Measurements from ENCODE around the gene ZC4H2. TPM values are rescaled to one million over a fixed set of nuclear protein-coding genes. Genes with fewer than 3 reads are reported as not detected.
"Not testable (repeated sequence)": the region's sequence is repeated elsewhere in the genome, so short reads cannot be mapped to it uniquely, and the experiment has no call there.

ZC4H2 gene, protein sequence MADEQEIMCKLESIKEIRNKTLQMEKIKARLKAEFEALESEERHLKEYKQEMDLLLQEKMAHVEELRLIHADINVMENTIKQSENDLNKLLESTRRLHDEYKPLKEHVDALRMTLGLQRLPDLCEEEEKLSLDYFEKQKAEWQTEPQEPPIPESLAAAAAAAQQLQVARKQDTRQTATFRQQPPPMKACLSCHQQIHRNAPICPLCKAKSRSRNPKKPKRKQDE
- 16.4 and 26.0 TPM in 2 replicates for total RNA-seq

DNA sequence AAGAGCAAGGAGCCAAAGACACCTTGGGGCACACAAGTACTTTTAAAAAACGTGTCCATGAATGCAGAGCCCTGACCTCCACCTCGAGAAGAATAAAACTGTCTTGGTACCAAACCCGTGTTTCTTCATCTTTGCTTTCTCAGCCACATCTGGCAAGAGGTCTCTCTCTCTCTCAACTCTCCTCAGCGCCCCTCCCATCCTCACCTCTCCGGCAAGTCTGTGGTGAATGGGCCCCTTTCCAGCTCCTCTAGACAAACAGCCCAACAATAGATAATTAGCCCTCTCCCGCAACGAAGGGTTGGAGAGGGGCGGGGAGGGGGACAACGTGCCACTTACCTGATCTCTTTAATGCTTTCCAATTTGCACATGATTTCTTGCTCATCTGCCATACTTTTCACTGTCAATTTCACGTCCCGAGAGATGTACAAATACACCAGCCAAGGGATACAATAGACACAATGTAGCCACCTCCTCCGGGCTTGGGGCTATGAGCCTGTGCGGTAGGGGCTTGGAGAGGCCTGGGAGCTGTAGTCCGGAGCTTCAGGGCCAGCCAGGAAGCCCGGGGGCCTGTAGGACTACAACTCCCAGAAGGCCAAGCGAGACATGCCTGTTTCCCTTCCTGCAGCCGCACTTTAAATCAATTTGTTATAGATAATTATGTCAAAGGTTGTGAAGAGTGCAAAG, at the start of gene ZC4H2:
Gene ZC4H2 (minus strand): TSS at position 462 of the 684 bp plus-strand sequence. CDS start 73 bp downstream, at position 389.
- no peaks in the 10 kb centered on the region for H3K27me3 ChIP-seq (ENCODE audit: control insufficient read depth, insufficient read depth, low read length)
- DNase-seq (ENCODE audit: low read depth) = peak; percentile 51
- no peak for TF ChIP-seq CTCF (IDR thresholded peaks at IDR 0.05; ENCODE audit: insufficient read depth, low read length, poor library complexity, severe bottlenecking)
- peak within 1 kb of the TSS; percentile 49 for H3K4me3 ChIP-seq (ENCODE audit: low read depth, low read length)
- H3K36me3 ChIP-seq (ENCODE audit: control insufficient read depth, insufficient read depth, low read length) = no peaks in the 10 kb centered on the region

GRCh38 chrX:65017451-65017850, 41.2 kb upstream of the ZC4H2 start:
- no peak for DNase-seq (ENCODE audit: low read depth)
- Histone ChIP-seq H3K27me3 (ENCODE audit: control insufficient read depth, insufficient read depth, low read length) (no peaks in the 10 kb centered on the region), H3K4me3 (ENCODE audit: low read depth, low read length) (no peak overlapping the region), H3K36me3 (ENCODE audit: control insufficient read depth, insufficient read depth, low read length) (no peaks in the 10 kb centered on the region)
- no peak for TF ChIP-seq CTCF (IDR thresholded peaks at IDR 0.05; ENCODE audit: insufficient read depth, low read length, poor library complexity, severe bottlenecking)

DNA sequence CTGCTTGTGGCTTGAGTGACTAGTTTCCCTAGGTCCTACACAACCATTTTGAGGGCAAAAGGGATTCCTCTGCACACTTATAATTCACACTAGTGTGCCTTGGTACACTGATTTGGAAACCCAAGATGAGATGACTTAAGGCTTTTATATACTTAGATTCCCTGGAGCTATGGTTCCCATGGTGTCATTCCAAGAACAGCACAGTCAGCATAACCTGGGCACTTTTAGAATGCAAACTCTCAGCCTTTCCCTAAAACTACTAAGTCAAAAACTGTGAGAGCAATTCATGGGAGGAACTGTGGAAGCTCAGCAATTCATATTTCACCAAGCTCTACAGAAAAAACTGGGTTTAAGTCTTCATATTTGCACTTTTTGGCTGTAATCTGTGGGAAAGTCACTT, 38.0 kb upstream of the ZC4H2 start:
- no peak for TF ChIP-seq CTCF (IDR thresholded peaks at IDR 0.05; ENCODE audit: insufficient read depth, low read length, poor library complexity, severe bottlenecking)
- H3K36me3 ChIP-seq (ENCODE audit: control insufficient read depth, insufficient read depth, low read length) = no peaks in the 10 kb centered on the region
- H3K27me3 ChIP-seq (ENCODE audit: control insufficient read depth, insufficient read depth, low read length) = no peaks in the 10 kb centered on the region
- no peak for DNase-seq (ENCODE audit: low read depth)
- no peak overlapping the region for H3K4me3 ChIP-seq (ENCODE audit: low read depth, low read length)

GRCh38 chrX:65009459-65009858, 33.2 kb upstream of the ZC4H2 start:
- Histone ChIP-seq H3K36me3 (ENCODE audit: control insufficient read depth, insufficient read depth, low read length) (no peaks in the 10 kb centered on the region), H3K27me3 (ENCODE audit: control insufficient read depth, insufficient read depth, low read length) (no peaks in the 10 kb centered on the region), H3K4me3 (ENCODE audit: low read depth, low read length) (no peak overlapping the region)
- TF ChIP-seq CTCF (IDR thresholded peaks at IDR 0.05; ENCODE audit: insufficient read depth, low read length, poor library complexity, severe bottlenecking) = no peak
- no peak for DNase-seq (ENCODE audit: low read depth)

DNA sequence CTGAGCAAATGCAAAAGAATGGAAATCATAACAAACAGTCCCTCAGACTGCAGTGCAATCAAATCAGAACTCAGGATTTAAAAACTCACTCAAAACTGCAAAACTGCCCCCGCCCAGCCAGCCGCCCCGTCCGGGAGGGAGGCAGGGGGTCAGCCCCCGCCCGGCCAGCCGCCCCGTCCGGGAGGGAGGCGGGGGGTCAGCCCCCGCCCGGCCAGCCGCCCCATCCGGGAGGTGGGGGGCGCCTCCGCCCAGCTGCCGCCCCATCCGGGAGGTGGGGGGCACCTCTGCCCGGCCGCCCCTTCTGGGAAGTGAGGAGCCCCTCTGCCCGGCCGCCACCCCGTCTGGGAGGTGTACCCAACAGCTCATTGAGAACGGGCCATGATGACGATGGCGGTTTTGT, 26.0 kb upstream of the ZC4H2 start:
- DNase-seq (ENCODE audit: low read depth); H3K4me3 ChIP-seq (ENCODE audit: low read depth, low read length); H3K27me3 ChIP-seq (ENCODE audit: control insufficient read depth, insufficient read depth, low read length); H3K36me3 ChIP-seq (ENCODE audit: control insufficient read depth, insufficient read depth, low read length): not testable (repeated sequence)

- H3K36me3 ChIP-seq (ENCODE audit: control insufficient read depth, insufficient read depth, low read length) = no peaks in the 10 kb centered on the region
- H3K4me3 ChIP-seq (ENCODE audit: low read depth, low read length) = no peak overlapping the region
- no peak for TF ChIP-seq CTCF (IDR thresholded peaks at IDR 0.05; ENCODE audit: insufficient read depth, low read length, poor library complexity, severe bottlenecking)
- DNase-seq (ENCODE audit: low read depth) = no peak
- no peaks in the 10 kb centered on the region for H3K27me3 ChIP-seq (ENCODE audit: control insufficient read depth, insufficient read depth, low read length)
These were observed 20.6 kb upstream of the ZC4H2 start for GRCh38 chrX:64996805-64997204.
